ENCODE data around the gene TAF1B.

- TF ChIP-seq IRF3 (IDR thresholded peaks at IDR 0.05) (no peak), CBFB (IDR thresholded peaks at IDR 0.05; ENCODE audit: low read depth) (no peak), ZNF384 (IDR thresholded peaks at IDR 0.05; ENCODE audit: borderline replicate concordance, low read depth, low read length) (no peak)
Observed at GRCh38 chr2:9846554-9846953, 3.3 kb downstream of the TAF1B start.

All from GM12878 (cell line).